Liver (tissue), 9 donors: ENCODE measurements around the gene GPD1L. TPM values are rescaled to one million over a fixed set of nuclear protein-coding genes. Genes with fewer than 3 reads are reported as not detected.
"Not testable (repeated sequence)": the region's sequence is repeated elsewhere in the genome, so short reads cannot be mapped to it uniquely, and the experiment has no call there.

Experiments used
- DNase-seq: peaks from one replicate; pipeline ENCODE4 v3.0.0-alpha.2; 2017; ENCODE audit warnings: low spot score
- H3K27ac ChIP-seq, 2 donors: one replicate each; pipeline ENCODE4 v1.7.0; 2013; ENCODE audit warnings: inconsistent platforms in 2 of 2, low read length in 2 of 2, control low read depth in 1 of 2, low read depth in 1 of 2, mild to moderate bottlenecking in 1 of 2
- H3K27me3 ChIP-seq, 4 donors: one replicate each; pipeline versions ENCODE4 v1.6.1 to v1.7.0; 2013; ENCODE audit warnings: low read length in 3 of 4, inconsistent platforms in 1 of 4, mild to moderate bottlenecking in 1 of 4, moderate library complexity in 1 of 4; ENCODE audit not compliant: control insufficient read depth in 4 of 4, insufficient read depth in 4 of 4
- H3K36me3 ChIP-seq, 4 donors: one replicate each; pipeline versions ENCODE4 v1.6.1 to v1.7.0; 2013; ENCODE audit warnings: low read length in 3 of 4, mild to moderate bottlenecking in 3 of 4, low read depth in 1 of 4, moderate library complexity in 1 of 4; ENCODE audit not compliant: control insufficient read depth in 4 of 4, insufficient read depth in 3 of 4
- H3K4me1 ChIP-seq, 4 donors: one replicate each; pipeline versions ENCODE4 v1.6.1 to v1.7.0; 2013; ENCODE audit warnings: low read length in 3 of 4, mild to moderate bottlenecking in 3 of 4, moderate library complexity in 1 of 4; ENCODE audit not compliant: control insufficient read depth in 4 of 4, insufficient read depth in 4 of 4
- H3K4me3 ChIP-seq, 3 donors: one replicate each; pipeline versions ENCODE4 v1.6.1 to v1.7.0; 2013; ENCODE audit warnings: low read length in 3 of 3, control low read depth in 1 of 3, low read depth in 1 of 3, mild to moderate bottlenecking in 1 of 3
- H3K9ac ChIP-seq, 2 donors: one replicate each; pipeline ENCODE4 v1.7.0; 2013; ENCODE audit warnings: low read length in 2 of 2, mild to moderate bottlenecking in 2 of 2, moderate library complexity in 2 of 2, control low read depth in 1 of 2, low read depth in 1 of 2
- H3K9me3 ChIP-seq, 4 donors: one replicate each; pipeline versions ENCODE4 v1.6.1 to v1.7.0; 2013; ENCODE audit warnings: low read length in 3 of 4; ENCODE audit not compliant: control insufficient read depth in 4 of 4
- ATF3 ChIP-seq: IDR thresholded peaks from 2 replicates; pipeline ENCODE4 v1.6.1; 2016; ENCODE audit warnings: antibody characterized with exemption
- EGR1 ChIP-seq, 2 donors: IDR thresholded peaks; 2 replicates each; pipeline ENCODE4 v1.6.1; 2016 to 2018; ENCODE audit warnings: antibody characterized with exemption in 2 of 2, low read depth in 2 of 2
- FOXA1 ChIP-seq: IDR thresholded peaks from 2 replicates; pipeline ENCODE4 v1.6.1; 2016; ENCODE audit warnings: antibody characterized with exemption
- HNF4G ChIP-seq: IDR thresholded peaks from 2 replicates; pipeline ENCODE4 v1.6.1; 2016; ENCODE audit warnings: antibody characterized with exemption
- JUND ChIP-seq, 2 donors: IDR thresholded peaks; 2 replicates each; pipeline ENCODE4 v1.6.1; 2016; ENCODE audit warnings: antibody characterized with exemption in 2 of 2
- MAX ChIP-seq: IDR thresholded peaks from 2 replicates; pipeline ENCODE4 v1.6.1; 2016; ENCODE audit warnings: antibody characterized with exemption
- NR2F2 ChIP-seq: IDR thresholded peaks from 2 replicates; pipeline ENCODE4 v1.6.1; 2016; ENCODE audit warnings: antibody characterized with exemption
- RAD21 ChIP-seq, 2 donors: IDR thresholded peaks; 2 replicates each; pipeline ENCODE4 v1.6.1; 2016; ENCODE audit warnings: antibody characterized with exemption in 2 of 2, mild to moderate bottlenecking in 2 of 2
- REST ChIP-seq: IDR thresholded peaks from 2 replicates; pipeline ENCODE4 v1.6.1; 2016; ENCODE audit warnings: antibody characterized with exemption, mild to moderate bottlenecking
- YY1 ChIP-seq: IDR thresholded peaks from 2 replicates; pipeline ENCODE4 v1.6.1; 2016; ENCODE audit warnings: antibody characterized with exemption, mild to moderate bottlenecking
- ZBTB33 ChIP-seq: IDR thresholded peaks from 2 replicates; pipeline ENCODE4 v1.6.1; 2016; ENCODE audit warnings: antibody characterized with exemption
- WGBS: extraction: QIAGEN DNeasy Blood & Tissue Kit; methylation state at CpG from one replicate; pipeline ENCODE4 v1.1.7; 2013; 5-methylcytosine and 5-hydroxymethylcytosine counted together
- polyA plus RNA-seq, 2 donors: library from polyadenylated mRNA; stranded (reverse) in 1 of 2; unstranded in 1 of 2; fragments of 200-250 nt in 1 of 2; fragments of >200 nt in 1 of 2; fragmentation: Nextera tagmentation in 1 of 2; extraction: Ambion mirVana in 1 of 2; gene quantifications; one replicate each; pipeline versions ENCODE4 v1.2.1 to v1.2.3, GENCODE V29; 2013 to 2015
- total RNA-seq, 2 donors: library from RNA; depleted of rRNA; stranded (reverse); fragments of >200 nt; gene quantifications; one replicate each; pipeline ENCODE4 v1.2.3, GENCODE V29; 2014
- donor health status: healthy.
- donor health status: healthy.
- donor health status: healthy.
- donor health status: healthy.
- donor health status: healthy.

Gene GPD1L
- total and polyA plus RNA-seq, 4 donors = 1.4 to 5.0 (median 3.1) TPM

DNA sequence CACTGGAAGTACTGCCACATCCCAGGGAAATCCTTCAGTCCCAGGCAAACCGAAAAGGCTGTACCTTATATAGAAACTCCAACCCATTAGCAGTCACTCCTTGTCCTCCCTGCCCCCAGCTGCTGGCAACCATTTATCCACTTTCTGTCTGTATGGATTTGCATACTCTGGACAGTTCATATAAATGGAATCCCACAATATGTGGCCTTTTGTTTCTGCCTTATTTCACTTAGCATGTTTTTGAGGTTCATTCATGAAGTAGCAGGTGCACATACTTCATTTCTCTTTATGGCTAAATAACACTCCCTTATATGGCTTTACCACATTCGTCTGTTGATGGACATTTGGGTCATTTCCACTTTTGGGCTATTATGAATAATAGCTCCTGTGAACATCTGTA lies 80.5 kb downstream of the GPD1L start:
- no peak for TF ChIP-seq NR2F2
- H3K4me3 ChIP-seq = no peak overlapping the region
- H3K27ac ChIP-seq = no peak overlapping the region
- H3K9ac ChIP-seq = no peak overlapping the region
- H3K27me3 ChIP-seq = no peaks in the 10 kb centered on the region
- no peaks in the 10 kb centered on the region for H3K36me3 ChIP-seq
- 91% methylated on average over 2 of the region's 2 CpGs for WGBS
- no peaks in the 10 kb centered on the region for H3K9me3 ChIP-seq
- DNase-seq = no peak
- H3K4me1 ChIP-seq = peaks cover 0 to 10% (median 3%) of the 10 kb centered on the region in 4 donors

DNA sequence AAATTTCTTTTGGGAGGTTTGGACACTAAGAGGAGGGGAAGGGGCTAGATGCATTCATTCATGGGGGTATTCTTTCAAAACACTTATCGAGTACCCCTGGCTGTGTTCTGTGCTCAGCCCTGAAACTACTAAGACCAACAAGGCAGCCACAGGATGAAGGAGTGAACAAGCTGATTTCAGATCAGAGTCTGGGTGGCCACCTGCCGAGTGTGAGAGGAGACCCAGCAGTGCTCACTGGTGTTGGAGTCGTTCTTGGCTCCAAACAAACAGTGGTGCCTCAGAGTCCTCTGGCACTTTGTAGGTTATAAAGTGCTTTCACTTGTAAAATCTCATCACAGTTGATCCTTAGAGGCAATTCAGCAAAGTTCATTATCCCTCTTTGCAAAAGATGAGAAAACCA lies 83.3 kb downstream of the GPD1L start:
- 76% methylated on average over 3 of the region's 3 CpGs for WGBS
- H3K27ac ChIP-seq = no peak overlapping the region
- H3K4me1 ChIP-seq = peaks cover 0 to 10% (median 3%) of the 10 kb centered on the region in 4 donors
- no peaks in the 10 kb centered on the region for H3K27me3 ChIP-seq
- H3K9ac ChIP-seq = no peak overlapping the region
- no peak for DNase-seq
- no peak overlapping the region for H3K4me3 ChIP-seq
- H3K9me3 ChIP-seq = no peaks in the 10 kb centered on the region
- H3K36me3 ChIP-seq = no peaks in the 10 kb centered on the region
- TF ChIP-seq REST = no peak
- TF ChIP-seq YY1 = no peak
- no peak for TF ChIP-seq HNF4G
- TF ChIP-seq NR2F2 = no peak
- TF ChIP-seq ZBTB33 = no peak
- TF ChIP-seq ATF3 = no peak
- TF ChIP-seq EGR1 (IDR thresholded peaks at IDR 0.05; ENCODE audit: low read depth in 2 of 2) = no peak
- TF ChIP-seq MAX = no peak
- no peak for TF ChIP-seq JUND (IDR thresholded peaks at IDR 0.05)
- no peak for TF ChIP-seq RAD21 (IDR thresholded peaks at IDR 0.05)
- TF ChIP-seq FOXA1 = no peak

GRCh38 chr3:32190556-32190955 lies 84.1 kb downstream of the GPD1L start:
- H3K36me3 ChIP-seq, H3K9me3 ChIP-seq, H3K4me3 ChIP-seq, H3K27me3 ChIP-seq, DNase-seq, H3K9ac ChIP-seq, H3K27ac ChIP-seq: not testable (repeated sequence)
- H3K4me1 ChIP-seq = peaks cover 0 to 10% (median 3%) of the 10 kb centered on the region in 4 donors
- 89% methylated on average over 6 of the region's 6 CpGs for WGBS
